Vagina (tissue), 2 donors: Measurements from ENCODE around the gene CORO6. TPM values are rescaled to one million over a fixed set of nuclear protein-coding genes. Genes with fewer than 3 reads are reported as not detected.

ENCODE experiments used
- DNase-seq, 2 donors: peaks; one replicate each; pipeline ENCODE4 v3.0.0-alpha.2; 2017; ENCODE audit errors: extremely low spot score in 2 of 2
- H3K27ac ChIP-seq: fragments of 200-600 bp; sonication (generic); one replicate; pipeline ENCODE4 v1.5.1; 2019
- H3K27me3 ChIP-seq: fragments of 200-600 bp; sonication (generic); one replicate; pipeline ENCODE4 v1.5.1; 2019
- H3K36me3 ChIP-seq, 2 donors: fragments of 200-600 bp; sonication (generic); one replicate each; pipeline ENCODE4 v1.5.1; 2017 to 2019
- H3K4me1 ChIP-seq: fragments of 200-600 bp; sonication (generic); one replicate; pipeline ENCODE4 v1.5.1; 2019
- H3K4me3 ChIP-seq, 2 donors: fragments of 200-600 bp; sonication (generic); 1 replicate in 1 of 2; 2 replicates in 1 of 2; pipeline ENCODE4 v1.5.1; 2016 to 2019
- H3K9me3 ChIP-seq: fragments of 200-600 bp; sonication (generic); one replicate; pipeline ENCODE4 v1.5.1; 2019
- CTCF ChIP-seq, 3 experiments: fragments of 450-650 bp in 2 of 3; fragments of 200-600 bp in 1 of 3; sonication (generic) in 1 of 3; IDR thresholded peaks; one replicate each; pipeline ENCODE4 v1.5.1; 2017 to 2019; ENCODE audit warnings: antibody characterized with exemption in 3 of 3, mild to moderate bottlenecking in 2 of 3, moderate library complexity in 2 of 3
- POLR2A ChIP-seq, 2 donors: fragments of 450-650 bp; IDR thresholded peaks; one replicate each; pipeline ENCODE4 v1.6.1; 2017; ENCODE audit warnings: antibody characterized with exemption in 2 of 2, mild to moderate bottlenecking in 2 of 2, moderate library complexity in 2 of 2
- POLR2AphosphoS5 ChIP-seq, 2 donors: sonication (generic); formaldehyde crosslinking; IDR thresholded peaks; one replicate each; pipeline ENCODE4 v1.9.0; 2017; ENCODE audit warnings: antibody characterized with exemption in 2 of 2, mild to moderate bottlenecking in 2 of 2, low read depth in 1 of 2; ENCODE audit not compliant: insufficient read depth in 1 of 2
- intact Hi-C: fragments of 100-400 bp; cut with DNase I; formaldehyde crosslinking; loops from one replicate; pipeline ENCODE4 v1.15.1; 2023
- total RNA-seq: library from RNA; depleted of rRNA; stranded (reverse); fragments of >200 nt; gene quantifications from one replicate; pipeline ENCODE4 v1.2.3, GENCODE V29; 2016

Gene CORO6
- 23.6 TPM for total RNA-seq

- Histone ChIP-seq H3K27ac (peak within 1 kb of the TSS; percentile 70), H3K9me3 (no peaks in the 10 kb centered on the region), H3K27me3 (no peaks in the 10 kb centered on the region), H3K36me3 (no peaks in the 10 kb centered on the region), H3K4me1 (peaks cover 42% of the 10 kb centered on the region), H3K4me3 (peak within 1 kb of the TSS; percentile 65 to 71)
- TF ChIP-seq POLR2A (IDR thresholded peaks at IDR 0.05): no peak
- peak in 1 of 2 donors; percentile 71 for TF ChIP-seq POLR2AphosphoS5 (IDR thresholded peaks at IDR 0.05; ENCODE audit: insufficient read depth in 1 of 2, low read depth in 1 of 2)
- intact Hi-C loops: no loop called here
- no peak for DNase-seq
Measured at GRCh38 chr17:29622337-29623282, at the start of gene CORO6. TSS of gene CORO6 (minus strand) at chr17:29622912. CDS start at chr17:29621421, 1,491 bp downstream.

- Histone ChIP-seq H3K4me1 (peaks cover 7% of the 10 kb centered on the region), H3K36me3 (peaks cover 0 to 21% of the 10 kb centered on the region in 2 donors), H3K27ac (no peak overlapping the region), H3K9me3 (no peaks in the 10 kb centered on the region), H3K4me3 (no peak overlapping the region), H3K27me3 (no peaks in the 10 kb centered on the region)
- intact Hi-C loops: no loop called here
- no peak for TF ChIP-seq POLR2A (IDR thresholded peaks at IDR 0.05)
- TF ChIP-seq POLR2AphosphoS5 (IDR thresholded peaks at IDR 0.05; ENCODE audit: insufficient read depth in 1 of 2, low read depth in 1 of 2): no peak
- TF ChIP-seq CTCF (IDR thresholded peaks at IDR 0.05): no peak
- DNase-seq: no peak
Measured at GRCh38 chr17:29671661-29672060, 48.9 kb upstream of the CORO6 start.

DNA sequence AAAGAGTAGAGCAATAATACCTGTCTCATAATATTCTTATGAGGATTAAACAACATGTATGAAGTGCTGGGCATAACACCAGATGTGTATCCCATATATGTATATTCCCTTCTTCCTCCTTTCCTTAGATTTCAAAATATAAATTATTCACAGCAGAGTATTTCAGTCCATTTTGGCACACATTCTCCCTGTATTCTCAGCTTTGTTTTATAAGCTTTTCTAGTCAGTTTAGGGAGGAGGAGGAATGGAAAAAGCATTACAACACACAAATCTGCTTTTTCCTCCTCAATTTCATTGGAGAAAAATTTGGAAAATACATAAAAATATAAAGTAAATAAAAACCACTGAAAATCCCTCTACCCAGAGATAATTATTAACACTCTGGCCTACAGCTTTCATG lies 46.6 kb upstream of the CORO6 start:
- H3K4me1 ChIP-seq: no peaks in the 10 kb centered on the region
- intact Hi-C loops: no loop called here
- no peaks in the 10 kb centered on the region for H3K27me3 ChIP-seq
- no peaks in the 10 kb centered on the region for H3K9me3 ChIP-seq
- DNase-seq: no peak
- H3K36me3 ChIP-seq: peaks cover 0 to 32% of the 10 kb centered on the region in 2 donors
- H3K4me3 ChIP-seq: no peak overlapping the region
- TF ChIP-seq CTCF (IDR thresholded peaks at IDR 0.05) (no peak), POLR2AphosphoS5 (IDR thresholded peaks at IDR 0.05; ENCODE audit: insufficient read depth in 1 of 2, low read depth in 1 of 2) (no peak), POLR2A (IDR thresholded peaks at IDR 0.05) (no peak)
- no peak overlapping the region for H3K27ac ChIP-seq

DNA sequence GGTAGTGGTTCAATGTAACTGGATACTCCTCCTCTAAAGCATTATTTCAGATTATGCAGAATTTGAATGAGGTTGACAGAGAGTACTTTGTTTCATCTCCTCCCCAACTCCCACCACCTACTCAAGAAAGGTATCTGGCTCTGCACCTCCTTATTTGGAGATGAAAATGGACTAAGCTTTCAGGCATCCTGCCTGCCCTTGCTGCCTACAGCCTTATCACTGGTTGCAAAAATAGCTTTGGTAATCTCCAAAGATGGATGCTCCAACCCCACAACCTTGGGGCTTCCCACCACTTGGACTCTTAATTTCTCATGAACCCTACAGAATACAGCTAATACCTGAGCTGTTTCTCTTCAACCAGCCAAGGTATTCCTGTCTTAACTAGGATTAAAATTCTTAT lies 45.3 kb upstream of the CORO6 start:
- TF ChIP-seq POLR2A (IDR thresholded peaks at IDR 0.05) (no peak), POLR2AphosphoS5 (IDR thresholded peaks at IDR 0.05; ENCODE audit: insufficient read depth in 1 of 2, low read depth in 1 of 2) (no peak), CTCF (IDR thresholded peaks at IDR 0.05) (no peak)
- peaks cover 0 to 42% of the 10 kb centered on the region in 2 donors for H3K36me3 ChIP-seq
- intact Hi-C loops: no loop called here

GRCh38 chr17:29665481-29665810 lies 42.7 kb upstream of the CORO6 start:
- no peak overlapping the region for H3K27ac ChIP-seq
- H3K36me3 ChIP-seq: peaks cover 0 to 30% of the 10 kb centered on the region in 2 donors
- intact Hi-C loops: no loop called here

More for the DNA sequence above, 45.3 kb upstream of the CORO6 start:
- no peak for DNase-seq
- Histone ChIP-seq H3K27ac (no peak overlapping the region), H3K4me1 (no peaks in the 10 kb centered on the region), H3K9me3 (no peaks in the 10 kb centered on the region), H3K27me3 (no peaks in the 10 kb centered on the region), H3K4me3 (no peak overlapping the region)

More at GRCh38 chr17:29665481-29665810, 42.7 kb upstream of the CORO6 start:
- H3K9me3 ChIP-seq: no peaks in the 10 kb centered on the region
- H3K4me3 ChIP-seq: no peak overlapping the region
- no peaks in the 10 kb centered on the region for H3K4me1 ChIP-seq
- H3K27me3 ChIP-seq: no peaks in the 10 kb centered on the region
- DNase-seq: no peak
- TF ChIP-seq CTCF (IDR thresholded peaks at IDR 0.05): no peak
- TF ChIP-seq POLR2AphosphoS5 (IDR thresholded peaks at IDR 0.05; ENCODE audit: insufficient read depth in 1 of 2, low read depth in 1 of 2): no peak
- TF ChIP-seq POLR2A (IDR thresholded peaks at IDR 0.05): no peak
